HG03432 (cell line): ENCODE results near the gene CPA1.

ENCODE experiments used
- ATAC-seq: cut with Tn5 transposase; IDR thresholded peaks from one replicate; pipeline ENCODE4 v1.9.1; 2021; ENCODE audit warnings: mild to moderate bottlenecking, moderate library complexity; ENCODE audit not compliant: unreplicated experiment

CPA1 gene

GRCh38 chr7:130353196-130353595 is 27.1 kb upstream of the CPA1 start:
- ATAC-seq: no peak

DNA sequence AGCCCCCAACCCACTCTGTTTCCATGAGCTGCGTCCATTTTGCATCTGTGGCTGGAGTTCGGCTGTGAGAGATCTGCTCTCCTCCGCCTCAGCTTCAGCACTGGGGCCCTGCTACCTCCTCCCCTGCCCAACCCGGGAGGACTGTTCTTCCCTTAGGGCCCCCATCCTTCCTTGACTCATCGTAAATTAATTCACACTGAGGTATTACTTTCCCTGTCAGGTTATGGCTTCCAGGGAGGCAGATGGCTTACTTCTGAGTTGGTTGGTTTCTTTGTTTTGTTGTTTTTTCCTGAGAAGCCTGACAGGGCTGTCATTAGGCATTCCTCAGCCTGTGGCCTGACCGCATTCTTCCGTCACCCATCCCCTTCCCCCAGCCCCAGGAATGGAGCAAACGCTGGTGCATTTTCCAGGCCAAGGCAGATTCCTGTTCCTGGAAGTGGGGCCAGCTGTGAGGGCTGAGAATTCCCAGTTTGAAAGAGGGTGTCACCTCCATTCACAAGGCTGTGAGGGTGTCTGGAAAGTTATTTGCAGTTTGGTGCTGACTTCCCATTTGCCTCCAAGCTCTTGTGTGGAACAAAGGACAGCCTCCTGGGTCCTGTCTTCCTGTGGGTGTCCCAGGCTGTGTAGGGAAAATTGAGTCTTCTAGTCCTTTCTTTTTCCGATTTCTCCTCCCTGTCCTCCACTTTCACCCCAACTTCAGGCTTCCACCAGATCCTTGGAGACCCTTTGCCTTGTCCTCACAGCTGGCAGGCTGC is 24.0 kb upstream of the CPA1 start:
- no peak for ATAC-seq

GRCh38 chr7:130356876-130357611 is 23.2 kb upstream of the CPA1 start:
- no peak for ATAC-seq

GRCh38 chr7:130358471-130358870 is 21.8 kb upstream of the CPA1 start:
- no peak for ATAC-seq

DNA sequence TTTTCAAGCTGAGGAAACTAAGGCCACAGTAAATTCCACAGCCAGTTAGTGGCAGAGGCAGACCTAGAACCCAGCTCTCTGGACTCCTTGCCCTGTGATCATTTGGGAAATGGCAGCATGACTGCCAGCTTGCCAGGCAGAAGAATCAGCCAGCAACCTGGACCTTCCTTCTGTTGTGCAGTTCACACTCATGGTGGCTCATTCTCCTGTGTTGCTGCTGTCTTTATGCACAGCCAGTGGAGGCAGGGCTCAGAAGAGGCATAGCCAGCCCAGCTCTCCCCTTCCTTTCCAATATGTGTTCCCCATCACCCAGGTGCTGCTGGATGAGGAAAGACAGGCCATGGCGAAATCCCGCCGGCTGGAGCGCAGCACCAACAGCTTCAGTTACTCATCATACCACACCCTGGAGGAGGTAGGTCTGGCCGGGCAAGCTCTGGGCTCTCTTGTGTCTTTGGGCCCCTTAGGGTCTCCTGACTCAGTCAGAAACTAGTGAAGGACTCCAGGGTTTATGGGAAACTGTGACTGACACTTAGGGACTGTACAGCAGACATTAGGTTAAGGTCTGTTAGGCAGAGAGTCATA is 20.9 kb upstream of the CPA1 start:
- ATAC-seq: no peak

GRCh38 chr7:130360518-130360917 is 19.8 kb upstream of the CPA1 start:
- no peak for ATAC-seq

DNA sequence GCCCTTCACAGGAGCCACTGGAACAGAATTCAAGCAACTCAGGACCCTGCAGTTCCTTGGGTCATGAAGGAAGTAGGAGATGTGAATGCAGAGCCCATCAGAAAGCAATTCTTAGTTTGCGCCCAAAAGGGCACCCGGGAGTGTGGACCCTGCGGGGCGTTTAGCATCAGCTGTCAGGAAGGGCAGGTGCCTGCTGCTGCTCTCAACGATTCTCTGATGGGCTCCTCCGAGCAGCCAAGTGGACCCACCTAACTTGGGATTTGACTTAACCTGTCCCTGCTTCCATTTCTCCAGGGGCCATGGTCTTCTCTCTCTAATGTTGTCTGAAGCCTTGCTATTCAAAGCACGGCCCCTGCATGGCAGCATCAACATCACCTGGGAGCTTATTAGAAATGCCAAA is 18.6 kb upstream of the CPA1 start:
- ATAC-seq: no peak

- no peak for ATAC-seq
Observed at GRCh38 chr7:130362251-130362816, 18.0 kb upstream of the CPA1 start.

DNA sequence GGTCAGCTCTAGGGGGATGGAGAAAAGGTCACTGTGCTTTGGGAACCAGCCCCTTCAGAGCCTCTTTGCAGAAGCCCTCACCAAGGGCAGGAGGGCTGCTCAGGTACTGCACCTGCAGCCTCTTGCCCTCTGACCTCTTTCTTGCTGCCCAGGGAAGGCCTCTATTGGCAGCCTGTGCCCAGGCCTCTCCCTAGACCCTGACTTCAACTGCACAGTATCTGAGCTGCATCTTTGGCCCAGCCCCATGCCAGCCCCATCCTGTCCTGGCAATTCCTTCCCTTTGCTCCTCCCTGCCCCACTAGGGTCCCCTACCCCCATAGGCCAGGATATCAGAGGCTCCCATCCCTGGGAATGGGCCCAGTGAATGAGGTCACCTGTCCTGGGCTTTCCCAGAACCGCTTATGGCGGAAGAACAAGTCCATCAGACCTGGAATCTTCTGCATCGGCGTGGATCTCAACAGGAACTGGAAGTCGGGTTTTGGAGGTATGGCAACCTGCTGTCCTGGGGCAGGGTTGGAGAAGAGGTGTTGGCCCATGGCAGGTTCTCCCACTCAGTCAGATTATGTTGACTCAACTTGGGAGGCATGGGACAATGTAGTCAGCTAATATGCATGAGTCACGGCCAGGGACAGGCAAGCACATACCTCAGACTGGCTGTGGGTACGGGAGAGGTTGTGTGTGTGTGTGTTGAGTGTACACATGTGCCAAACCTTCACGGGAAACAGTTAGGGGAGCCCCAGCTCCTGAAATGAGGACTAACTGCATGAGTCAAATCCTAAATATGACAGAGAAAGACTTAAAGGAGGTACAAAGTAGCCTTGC is 17.1 kb upstream of the CPA1 start:
- peak; percentile 41 for ATAC-seq

DNA sequence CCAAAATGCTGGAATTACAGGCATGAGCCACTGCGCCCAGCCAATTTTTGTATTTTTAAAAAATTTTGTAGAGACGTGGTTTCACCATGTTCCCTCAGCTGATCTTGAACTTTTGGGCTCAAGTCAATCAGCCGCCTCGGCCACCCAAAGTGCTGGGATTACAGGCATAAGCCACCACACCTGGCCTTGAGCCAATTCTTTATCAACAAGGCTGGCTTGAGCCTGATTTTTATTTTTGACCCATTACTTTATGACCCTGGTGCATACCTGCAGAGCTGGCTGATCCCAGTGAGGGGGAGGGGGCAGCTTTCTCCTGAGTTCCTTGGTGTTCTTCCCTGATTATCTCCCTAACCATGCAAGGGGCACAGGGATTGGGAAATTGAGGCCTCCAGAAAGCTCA is 15.8 kb upstream of the CPA1 start:
- no peak for ATAC-seq

DNA sequence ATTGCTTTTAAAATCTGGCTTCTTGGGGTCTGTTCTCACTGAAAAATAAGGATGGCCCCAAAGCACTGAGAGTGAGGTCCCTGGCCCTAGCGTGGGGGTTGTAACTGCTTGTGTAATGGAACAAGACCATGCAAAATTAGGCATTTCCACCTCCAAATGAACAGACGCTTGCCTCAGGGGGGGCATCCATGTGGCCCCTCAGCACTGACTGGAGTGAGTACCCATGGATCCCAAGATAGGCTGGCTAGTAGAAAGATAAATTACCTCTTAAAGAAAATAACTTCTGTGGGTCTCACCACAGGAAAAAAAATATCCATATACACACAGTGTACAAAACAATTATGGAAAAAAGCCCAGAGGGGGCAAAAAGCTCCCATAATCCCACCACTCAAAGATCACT is 15.2 kb upstream of the CPA1 start:
- ATAC-seq: no peak

- peak; percentile 69 for ATAC-seq
Observed at GRCh38 chr7:130365511-130366441, 14.5 kb upstream of the CPA1 start.

DNA sequence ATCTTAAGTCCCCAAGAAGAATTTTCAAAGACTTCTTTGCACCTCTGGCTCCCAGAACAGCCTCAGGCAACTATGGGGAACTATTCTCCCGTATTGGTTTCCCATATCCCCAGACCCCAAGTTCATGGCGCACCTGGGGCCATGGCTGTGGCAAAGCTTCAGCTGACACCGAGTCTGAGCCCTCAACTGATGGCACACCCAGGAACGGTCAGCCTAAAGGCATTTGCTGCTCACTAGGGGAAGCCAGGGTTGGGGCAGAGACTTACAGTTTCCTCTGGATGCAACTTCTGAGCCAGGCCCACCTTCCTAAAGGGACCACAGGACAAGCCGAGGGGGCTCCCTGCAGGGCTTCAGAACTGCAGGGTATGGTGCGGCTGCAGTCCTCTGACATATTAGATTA is 13.7 kb upstream of the CPA1 start:
- ATAC-seq: no peak

GRCh38 chr7:130367088-130367755 is 13.1 kb upstream of the CPA1 start:
- no peak for ATAC-seq

- ATAC-seq: no peak
Observed at GRCh38 chr7:130367836-130368746, 12.2 kb upstream of the CPA1 start.

- ATAC-seq: no peak
Observed at GRCh38 chr7:130369110-130369711, 11.1 kb upstream of the CPA1 start.

DNA sequence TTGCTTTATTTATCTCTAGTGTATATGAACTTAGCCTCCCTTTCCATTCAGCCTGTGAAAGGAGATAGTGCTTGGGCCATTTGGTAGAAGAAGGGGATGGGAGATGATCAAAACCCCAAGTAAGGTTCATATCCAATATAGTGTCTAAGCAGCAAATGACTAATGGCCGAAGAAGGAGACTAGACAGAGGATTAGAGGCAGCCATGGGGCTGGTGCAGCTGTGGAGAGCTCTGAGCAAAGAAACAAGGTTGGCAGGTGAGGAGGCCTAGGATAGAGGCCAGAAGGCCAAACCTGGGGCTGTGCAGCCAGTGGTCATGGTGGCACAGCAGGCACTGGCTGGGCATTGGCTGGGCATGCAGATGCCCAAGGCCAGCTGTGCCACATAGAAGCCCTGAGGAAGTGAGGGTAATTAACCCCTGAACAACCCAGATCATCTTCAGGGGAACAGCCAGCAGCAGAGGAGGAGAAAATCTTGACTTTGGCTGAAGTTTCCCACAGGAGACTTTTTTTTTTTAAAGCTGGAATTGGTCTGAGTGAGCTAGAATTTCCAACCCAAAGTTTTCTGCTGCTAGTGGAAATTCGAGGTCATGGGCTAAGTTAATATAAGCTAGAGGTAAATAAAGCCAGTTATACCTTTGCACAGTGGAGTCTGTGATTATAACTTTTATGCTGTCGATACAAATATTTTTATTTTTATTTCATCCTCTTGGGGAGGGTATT is 10.3 kb upstream of the CPA1 start:
- ATAC-seq: no peak
